Neural progenitor cell (in vitro differentiated cells): ENCODE data around the gene GREB1L. TPM values are rescaled to one million over a fixed set of nuclear protein-coding genes. Genes with fewer than 3 reads are reported as not detected.

Source experiments
- DNase-seq: peaks from one replicate; pipeline ENCODE4 v3.0.0-alpha.2; 2016; ENCODE audit warnings: low spot score
- H2AFZ ChIP-seq: fragments of 200-600 bp; sonication (generic); replicated peaks from 2 replicates; pipeline ENCODE4 v1.6.1; 2016; ENCODE audit warnings: antibody characterized with exemption
- H3F3A ChIP-seq: fragments of 200-600 bp; sonication (generic); 2 replicates; pipeline ENCODE4 v1.6.1; 2016; ENCODE audit warnings: antibody characterized with exemption, low read depth
- H3K27ac ChIP-seq: fragments of 200-600 bp; sonication (generic); 2 replicates; pipeline ENCODE4 v1.5.1; 2016; ENCODE audit warnings: mild to moderate bottlenecking
- H3K27me3 ChIP-seq: fragments of 200-600 bp; sonication (generic); 2 replicates; pipeline ENCODE4 v1.6.1; 2016; ENCODE audit warnings: mild to moderate bottlenecking, moderate library complexity
- H3K36me3 ChIP-seq: fragments of 200-600 bp; sonication (generic); 2 replicates; pipeline ENCODE4 v1.5.1; 2016
- H3K4me1 ChIP-seq: fragments of 200-600 bp; sonication (generic); 2 replicates; pipeline ENCODE4 v1.6.1; 2016; ENCODE audit warnings: mixed run types
- H3K4me2 ChIP-seq: fragments of 200-600 bp; sonication (generic); 2 replicates; pipeline ENCODE4 v1.6.1; 2016
- H3K4me3 ChIP-seq: fragments of 200-600 bp; sonication (generic); 2 replicates; pipeline ENCODE4 v1.5.1; 2016
- H3K79me2 ChIP-seq: fragments of 200-600 bp; sonication (generic); 2 replicates; pipeline ENCODE4 v1.6.1; 2016; ENCODE audit warnings: low read depth
- H3K9ac ChIP-seq: fragments of 200-600 bp; sonication (generic); 2 replicates; pipeline ENCODE4 v1.6.1; 2016
- H3K9me3 ChIP-seq: fragments of 200-600 bp; sonication (generic); 2 replicates; pipeline ENCODE4 v1.5.1; 2016; ENCODE audit warnings: low read depth
- H4K20me1 ChIP-seq: fragments of 200-600 bp; sonication (generic); 2 replicates; pipeline ENCODE4 v1.6.1; 2016; ENCODE audit warnings: low read depth
- H3K27ac Mint-ChIP-seq: 3 replicates; pipeline ENCODE4 v1.8.0; 2021; ENCODE audit warnings: mixed read lengths
- H3K27me3 Mint-ChIP-seq: 2 replicates; pipeline ENCODE4 v1.8.0; 2022; ENCODE audit warnings: low read depth, mild to moderate bottlenecking, inconsistent platforms, moderate library complexity, mixed read lengths; ENCODE audit not compliant: insufficient read depth
- H3K36me3 Mint-ChIP-seq: 3 replicates; pipeline ENCODE4 v1.8.0; 2021; ENCODE audit warnings: mixed read lengths
- H3K4me1 Mint-ChIP-seq: 3 replicates; pipeline ENCODE4 v1.8.0; 2021; ENCODE audit warnings: mixed read lengths
- H3K4me3 Mint-ChIP-seq: 3 replicates; pipeline ENCODE4 v1.8.0; 2021; ENCODE audit warnings: mild to moderate bottlenecking, moderate library complexity, mixed read lengths
- H3K9me3 Mint-ChIP-seq: 3 replicates; pipeline ENCODE4 v1.8.0; 2020; ENCODE audit warnings: mixed read lengths
- EZH2 ChIP-seq: fragments of 200-600 bp; sonication (generic); IDR thresholded peaks from 2 replicates; pipeline ENCODE4 v1.6.1; 2017; ENCODE audit warnings: antibody characterized with exemption, mild to moderate bottlenecking, moderate library complexity
- EZH2phosphoT487 ChIP-seq: fragments of 200-600 bp; sonication (generic); IDR thresholded peaks from 2 replicates; pipeline ENCODE4 v1.6.1; 2017; ENCODE audit warnings: antibody characterized with exemption
- total RNA-seq: library from RNA; depleted of rRNA; stranded (reverse); fragments of >200 nt; gene quantifications from 2 replicates; pipeline ENCODE4 v1.2.3, GENCODE V29; 2015; ENCODE audit warnings: low replicate concordance
- TF ChIP-seq, protein P1 (sequence below): fragments of 200-600 bp; sonication (generic); IDR thresholded peaks from 2 replicates; pipeline ENCODE4 v1.5.1; 2017; ENCODE audit warnings: antibody characterized with exemption, mild to moderate bottlenecking

Gene GREB1L
- total RNA-seq, 1 donor from 2014 or later = 278 TPM

DNA sequence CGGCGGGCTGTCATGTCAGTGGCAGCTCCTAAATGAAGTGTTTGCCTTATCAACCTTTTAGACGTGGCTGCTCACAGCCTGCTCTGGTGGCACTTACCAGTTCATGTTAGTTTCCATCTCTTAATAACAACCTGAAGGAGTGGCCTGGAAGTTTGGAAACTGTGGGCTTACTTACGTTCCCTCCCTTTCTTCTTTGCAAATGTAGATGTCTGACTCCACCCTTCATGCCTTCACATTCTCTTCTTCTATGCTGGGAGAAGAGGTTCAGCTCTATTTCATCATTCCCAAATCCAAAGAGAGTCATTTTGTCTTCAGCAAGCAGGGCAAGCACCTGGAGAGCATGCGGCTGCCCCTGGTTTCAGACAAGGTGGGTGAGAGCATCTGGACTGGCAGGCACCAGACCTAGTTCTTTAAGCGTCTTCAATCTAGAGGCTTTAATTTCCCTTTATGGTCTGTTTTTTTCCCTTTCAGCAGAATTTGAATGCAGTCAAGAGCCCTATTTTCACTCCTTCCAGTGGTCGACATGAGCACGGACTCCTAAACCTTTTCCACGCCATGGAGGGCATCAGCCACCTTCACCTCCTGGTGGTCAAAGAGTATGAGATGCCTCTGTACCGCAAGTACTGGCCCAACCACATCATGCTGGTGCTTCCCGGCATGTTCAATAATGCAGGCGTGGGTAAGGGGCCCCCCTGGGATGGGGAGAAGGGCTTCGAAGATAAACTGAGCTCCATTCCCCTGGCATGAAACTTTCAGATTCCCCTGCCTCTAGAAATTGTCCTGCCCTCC lies 266.1 kb downstream of the GREB1L start:
- TF ChIP-seq EZH2 (no peak), EZH2phosphoT487 (no peak)
- TF ChIP-seq, protein P1, sequence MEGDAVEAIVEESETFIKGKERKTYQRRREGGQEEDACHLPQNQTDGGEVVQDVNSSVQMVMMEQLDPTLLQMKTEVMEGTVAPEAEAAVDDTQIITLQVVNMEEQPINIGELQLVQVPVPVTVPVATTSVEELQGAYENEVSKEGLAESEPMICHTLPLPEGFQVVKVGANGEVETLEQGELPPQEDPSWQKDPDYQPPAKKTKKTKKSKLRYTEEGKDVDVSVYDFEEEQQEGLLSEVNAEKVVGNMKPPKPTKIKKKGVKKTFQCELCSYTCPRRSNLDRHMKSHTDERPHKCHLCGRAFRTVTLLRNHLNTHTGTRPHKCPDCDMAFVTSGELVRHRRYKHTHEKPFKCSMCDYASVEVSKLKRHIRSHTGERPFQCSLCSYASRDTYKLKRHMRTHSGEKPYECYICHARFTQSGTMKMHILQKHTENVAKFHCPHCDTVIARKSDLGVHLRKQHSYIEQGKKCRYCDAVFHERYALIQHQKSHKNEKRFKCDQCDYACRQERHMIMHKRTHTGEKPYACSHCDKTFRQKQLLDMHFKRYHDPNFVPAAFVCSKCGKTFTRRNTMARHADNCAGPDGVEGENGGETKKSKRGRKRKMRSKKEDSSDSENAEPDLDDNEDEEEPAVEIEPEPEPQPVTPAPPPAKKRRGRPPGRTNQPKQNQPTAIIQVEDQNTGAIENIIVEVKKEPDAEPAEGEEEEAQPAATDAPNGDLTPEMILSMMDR = no peak
- no peaks in the 10 kb centered on the region for H3K9me3 Mint-ChIP-seq
- Histone ChIP-seq H3K9me3 (no peaks in the 10 kb centered on the region), H4K20me1 (peaks cover 14% of the 10 kb centered on the region), H3K4me1 (no peaks in the 10 kb centered on the region), H3K27ac (no peak overlapping the region), H3K27me3 (no peaks in the 10 kb centered on the region), H3K9ac (no peak overlapping the region), H3K36me3 (peaks cover 42% of the 10 kb centered on the region), H3K4me2 (no peak overlapping the region), H3F3A (peaks cover 47% of the 10 kb centered on the region), H3K79me2 (no peaks in the 10 kb centered on the region), H3K4me3 (no peak overlapping the region), H2AFZ (no peak overlapping the region)
- H3K36me3 Mint-ChIP-seq = peaks cover 38% of the 10 kb centered on the region
- no peaks in the 10 kb centered on the region for H3K27me3 Mint-ChIP-seq
- H3K27ac Mint-ChIP-seq = no peak overlapping the region
- no peak for DNase-seq
- H3K4me1 Mint-ChIP-seq = no peaks in the 10 kb centered on the region
- no peak overlapping the region for H3K4me3 Mint-ChIP-seq

DNA sequence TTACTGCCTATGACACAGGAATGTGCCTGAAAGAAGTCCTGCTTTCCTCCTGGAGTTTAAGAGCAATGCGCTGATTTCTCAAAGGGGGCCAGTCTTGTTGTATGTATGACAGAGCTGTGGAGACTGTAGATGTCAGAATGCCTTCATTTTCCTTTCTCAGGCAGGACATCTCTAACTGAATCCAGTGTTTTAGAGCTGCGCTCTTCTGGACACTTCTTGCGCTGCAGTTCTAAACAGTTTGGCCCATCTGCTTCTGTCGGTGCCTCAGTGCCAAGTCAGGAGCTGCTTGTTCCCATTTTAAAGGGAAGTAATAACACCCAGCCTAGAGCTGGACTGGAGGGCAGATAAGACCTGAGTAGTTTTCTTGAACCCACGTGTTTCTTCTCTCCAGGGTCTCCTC lies 267.0 kb downstream of the GREB1L start:
- DNase-seq = no peak
- peaks cover 2% of the 10 kb centered on the region for H3K27me3 Mint-ChIP-seq
- Histone ChIP-seq H3K27ac (no peak overlapping the region), H3K4me3 (no peak overlapping the region), H4K20me1 (peaks cover 12% of the 10 kb centered on the region), H3K9ac (no peak overlapping the region), H3K79me2 (no peaks in the 10 kb centered on the region), H3F3A (peaks cover 51% of the 10 kb centered on the region), H3K36me3 (peaks cover 42% of the 10 kb centered on the region), H3K4me1 (no peaks in the 10 kb centered on the region), H3K9me3 (no peaks in the 10 kb centered on the region), H3K27me3 (no peaks in the 10 kb centered on the region), H3K4me2 (no peak overlapping the region), H2AFZ (no peak overlapping the region)
- no peak overlapping the region for H3K27ac Mint-ChIP-seq
- TF ChIP-seq EZH2phosphoT487 (no peak), EZH2 (no peak)
- TF ChIP-seq, protein P1 = no peak
- H3K4me1 Mint-ChIP-seq = no peaks in the 10 kb centered on the region
- H3K4me3 Mint-ChIP-seq = no peak overlapping the region
- H3K36me3 Mint-ChIP-seq = peaks cover 45% of the 10 kb centered on the region
- H3K9me3 Mint-ChIP-seq = no peaks in the 10 kb centered on the region

DNA sequence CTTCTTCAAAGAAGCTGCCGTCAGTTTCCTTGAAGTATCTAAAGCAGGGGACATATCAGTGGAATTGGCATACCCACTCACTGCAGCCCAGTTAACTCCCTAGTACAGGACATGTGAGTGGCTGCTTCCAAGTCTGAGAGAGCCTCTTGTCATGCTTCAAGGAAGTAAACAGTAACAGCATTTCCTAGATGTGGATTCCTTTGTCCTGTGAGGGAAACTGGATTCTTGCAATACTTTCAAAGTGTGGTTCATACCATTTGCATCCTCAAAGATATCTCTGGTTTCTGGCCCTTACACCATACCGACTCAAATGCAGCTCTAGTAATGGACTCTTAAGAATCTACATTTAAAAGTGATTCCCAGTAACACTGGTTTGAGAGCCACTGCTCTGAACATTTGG lies 271.3 kb downstream of the GREB1L start:
- H3K36me3 Mint-ChIP-seq = peaks cover 57% of the 10 kb centered on the region

More for the DNA sequence above, 271.3 kb downstream of the GREB1L start:
- H4K20me1 ChIP-seq = peaks cover 8% of the 10 kb centered on the region
- H3K4me1 Mint-ChIP-seq = no peaks in the 10 kb centered on the region
- peaks cover 2% of the 10 kb centered on the region for H3K27me3 Mint-ChIP-seq
- H3K27ac Mint-ChIP-seq = no peak overlapping the region
- H3K36me3 ChIP-seq = peaks cover 45% of the 10 kb centered on the region
- TF ChIP-seq, protein P1 = no peak
- no peak for TF ChIP-seq EZH2
- no peak for TF ChIP-seq EZH2phosphoT487
- H3K79me2 ChIP-seq = no peaks in the 10 kb centered on the region
- DNase-seq = no peak
- H3K4me2 ChIP-seq = no peak overlapping the region
- H3K4me3 ChIP-seq = no peak overlapping the region
- H3K4me3 Mint-ChIP-seq = no peak overlapping the region
- H3K9me3 Mint-ChIP-seq = no peaks in the 10 kb centered on the region
- no peak overlapping the region for H3K9ac ChIP-seq
- no peak overlapping the region for H2AFZ ChIP-seq
- no peak overlapping the region for H3K27ac ChIP-seq
- H3K4me1 ChIP-seq = no peaks in the 10 kb centered on the region
- H3K27me3 ChIP-seq = no peaks in the 10 kb centered on the region
- H3F3A ChIP-seq = peaks cover 59% of the 10 kb centered on the region
- no peaks in the 10 kb centered on the region for H3K9me3 ChIP-seq
